SK-N-MC (cell line): Measurements from ENCODE around the gene CCNF.

Experiments used
- DNase-seq: peaks from one replicate; pipeline ENCODE4 v3.0.0-alpha.2; 2011; ENCODE audit warnings: low read depth, low spot score
- H3K27ac ChIP-seq: fragments of 200-600 bp; sonication (generic); 2 replicates; pipeline ENCODE4 v1.5.1; 2016; ENCODE audit warnings: mixed run types
- H3K36me3 ChIP-seq: fragments of 200-600 bp; sonication (generic); 2 replicates; pipeline ENCODE4 v1.6.1; 2017; ENCODE audit warnings: antibody characterized with exemption, low read length, mixed read lengths; ENCODE audit not compliant: insufficient read depth
- H3K4me3 ChIP-seq: fragments of 200-600 bp; sonication (generic); 2 replicates; pipeline ENCODE4 v1.5.1; 2016
- H3K9ac ChIP-seq: fragments of 200-600 bp; sonication (generic); 2 replicates; pipeline ENCODE4 v1.8.0; 2017; ENCODE audit warnings: mixed run types, mixed read lengths; ENCODE audit not compliant: insufficient read length
- H3K9me3 ChIP-seq: fragments of 200-600 bp; sonication (generic); 2 replicates; pipeline ENCODE4 v1.6.1; 2017; ENCODE audit warnings: low read depth, mild to moderate bottlenecking, antibody characterized with exemption, low read length, moderate library complexity, mixed read lengths
- EZH2 ChIP-seq: fragments of 200-600 bp; sonication (generic); IDR thresholded peaks from one replicate; pipeline ENCODE4 v1.6.1; 2017; ENCODE audit warnings: antibody characterized with exemption
- FOXP2 ChIP-seq: optimal IDR thresholded peaks from 2 replicates; pipeline ENCODE3; 2011; ENCODE audit warnings: mild to moderate bottlenecking, moderate library complexity; ENCODE audit not compliant: insufficient read depth; ENCODE audit errors: extremely low read length, control extremely low read depth
- POLR2AphosphoS5 ChIP-seq: IDR thresholded peaks from 2 replicates; pipeline ENCODE4 v1.6.1; 2012; ENCODE audit warnings: mild to moderate bottlenecking, low read depth, low read length, borderline replicate concordance

The CCNF gene

GRCh38 chr16:2496223-2497115, 67.2 kb downstream of the CCNF start:
- H3K27ac ChIP-seq = no peak overlapping the region
- no peak overlapping the region for H3K9ac ChIP-seq
- H3K36me3 ChIP-seq = peaks cover 5% of the 10 kb centered on the region; the same call in 1 of the 2 replicates
- no peak overlapping the region for H3K4me3 ChIP-seq
- DNase-seq = no peak
- TF ChIP-seq EZH2 = no peak
- no peak for TF ChIP-seq FOXP2
- no peak for TF ChIP-seq POLR2AphosphoS5
- H3K9me3 ChIP-seq = no peaks in the 10 kb centered on the region

GRCh38 chr16:2497116-2497630, 67.9 kb downstream of the CCNF start:
- H3K27ac ChIP-seq = no peak overlapping the region

GRCh38 chr16:2497695-2498484, 68.6 kb downstream of the CCNF start:
- no peak for DNase-seq
- H3K9ac ChIP-seq = no peak overlapping the region
- no peak overlapping the region for H3K4me3 ChIP-seq
- no peak overlapping the region for H3K27ac ChIP-seq
- H3K9me3 ChIP-seq = no peaks in the 10 kb centered on the region
- TF ChIP-seq EZH2 (no peak), POLR2AphosphoS5 (no peak), FOXP2 (no peak)
- peaks cover 5% of the 10 kb centered on the region; the same call in 1 of the 2 replicates for H3K36me3 ChIP-seq

More at GRCh38 chr16:2497116-2497630, 67.9 kb downstream of the CCNF start:
- Histone ChIP-seq H3K4me3 (no peak overlapping the region), H3K9ac (no peak overlapping the region), H3K9me3 (no peaks in the 10 kb centered on the region), H3K36me3 (peaks cover 5% of the 10 kb centered on the region; the same call in 1 of the 2 replicates)
- DNase-seq = no peak
- TF ChIP-seq EZH2 (no peak), POLR2AphosphoS5 (no peak), FOXP2 (no peak)

- H3K9me3 ChIP-seq = no peaks in the 10 kb centered on the region
- H3K36me3 ChIP-seq = peaks cover 5% of the 10 kb centered on the region; the same call in 1 of the 2 replicates
- no peak overlapping the region for H3K9ac ChIP-seq
- no peak overlapping the region for H3K27ac ChIP-seq
- no peak for DNase-seq
- no peak overlapping the region for H3K4me3 ChIP-seq
- TF ChIP-seq POLR2AphosphoS5 (no peak), EZH2 (no peak), FOXP2 (no peak)
These were observed 69.4 kb downstream of the CCNF start for GRCh38 chr16:2498531-2499253.

GRCh38 chr16:2499454-2499853, 70.2 kb downstream of the CCNF start:
- DNase-seq = no peak
- Histone ChIP-seq H3K9me3 (no peaks in the 10 kb centered on the region), H3K36me3 (peaks cover 5% of the 10 kb centered on the region; the same call in 1 of the 2 replicates), H3K27ac (no peak overlapping the region), H3K4me3 (no peak overlapping the region), H3K9ac (no peak overlapping the region)
- TF ChIP-seq POLR2AphosphoS5 = no peak
- no peak for TF ChIP-seq FOXP2
- no peak for TF ChIP-seq EZH2

GRCh38 chr16:2499890-2500429, 70.7 kb downstream of the CCNF start:
- Histone ChIP-seq H3K9me3 (no peaks in the 10 kb centered on the region), H3K4me3 (no peak overlapping the region), H3K27ac (no peak overlapping the region), H3K36me3 (peaks cover 5% of the 10 kb centered on the region; the same call in 1 of the 2 replicates), H3K9ac (no peak overlapping the region)
- DNase-seq = no peak
- TF ChIP-seq POLR2AphosphoS5 = no peak
- TF ChIP-seq EZH2 = no peak
- no peak for TF ChIP-seq FOXP2

GRCh38 chr16:2500430-2500917, 71.2 kb downstream of the CCNF start:
- Histone ChIP-seq H3K4me3 (no peak overlapping the region), H3K9me3 (no peaks in the 10 kb centered on the region), H3K9ac (no peak overlapping the region), H3K27ac (no peak overlapping the region), H3K36me3 (peaks cover 5% of the 10 kb centered on the region; the same call in 1 of the 2 replicates)
- no peak for TF ChIP-seq FOXP2
- no peak for TF ChIP-seq POLR2AphosphoS5
- no peak for TF ChIP-seq EZH2
- no peak for DNase-seq
